ENCODE results near the gene SLC16A13.

Gene SLC16A13

GRCh38 chr17:6994666-6995256 lies 41.1 kb upstream of the SLC16A13 start:
- no peak overlapping the region for H3K27ac ChIP-seq
- no peaks in the 10 kb centered on the region for H3K27me3 ChIP-seq (ENCODE audit: control insufficient read depth, insufficient read depth, low read length)
- H3K4me3 ChIP-seq (ENCODE audit: low read depth, low read length): no peak overlapping the region

GRCh38 chr17:6995500-6996255 lies 40.1 kb upstream of the SLC16A13 start, which contains the start of gene ALOX12:
Gene ALOX12 (plus strand): TSS chr17:6996049. CDS start chr17:6996118, 69 bp downstream.
- no peaks in the 10 kb centered on the region for H3K27me3 ChIP-seq (ENCODE audit: control insufficient read depth, insufficient read depth, low read length)
- no peak within 1 kb of the TSS for H3K9ac ChIP-seq
- H3K4me3 ChIP-seq (ENCODE audit: low read depth, low read length): no peak within 1 kb of the TSS
- no peaks in the 10 kb centered on the region for H3K79me2 ChIP-seq
- no peak within 1 kb of the TSS for H3K27ac ChIP-seq
- H3K9me3 ChIP-seq (ENCODE audit: control insufficient read depth, low read length): no peaks in the 10 kb centered on the region
- no peak within 1 kb of the TSS for H2AFZ ChIP-seq
- no peaks in the 10 kb centered on the region for H3K36me3 ChIP-seq (ENCODE audit: control insufficient read depth, insufficient read depth, low read length)
- H3K4me2 ChIP-seq (ENCODE audit: low read length): no peak within 1 kb of the TSS
- no peaks in the 10 kb centered on the region for H3K4me1 ChIP-seq
- TF ChIP-seq CTCF (IDR thresholded peaks at IDR 0.05): no peak

More at GRCh38 chr17:6994666-6995256, 41.1 kb upstream of the SLC16A13 start:
- Histone ChIP-seq H3K9me3 (ENCODE audit: control insufficient read depth, low read length) (no peaks in the 10 kb centered on the region), H3K4me1 (no peaks in the 10 kb centered on the region), H3K4me2 (ENCODE audit: low read length) (no peak overlapping the region), H2AFZ (no peak overlapping the region), H3K9ac (no peak overlapping the region), H3K79me2 (no peaks in the 10 kb centered on the region), H3K36me3 (ENCODE audit: control insufficient read depth, insufficient read depth, low read length) (no peaks in the 10 kb centered on the region)
- no peak for TF ChIP-seq CTCF (IDR thresholded peaks at IDR 0.05)

- Histone ChIP-seq H3K9ac (no peak overlapping the region), H3K4me2 (ENCODE audit: low read length) (no peak overlapping the region), H3K36me3 (ENCODE audit: control insufficient read depth, insufficient read depth, low read length) (no peaks in the 10 kb centered on the region), H2AFZ (no peak overlapping the region), H3K9me3 (ENCODE audit: control insufficient read depth, low read length) (no peaks in the 10 kb centered on the region), H3K27ac (no peak overlapping the region), H3K4me1 (no peaks in the 10 kb centered on the region), H3K4me3 (ENCODE audit: low read depth, low read length) (no peak overlapping the region), H3K79me2 (no peaks in the 10 kb centered on the region), H3K27me3 (ENCODE audit: control insufficient read depth, insufficient read depth, low read length) (no peaks in the 10 kb centered on the region)
- TF ChIP-seq CTCF (IDR thresholded peaks at IDR 0.05): no peak
These were observed 39.4 kb upstream of the SLC16A13 start for GRCh38 chr17:6996256-6997011.

- H3K79me2 ChIP-seq: no peaks in the 10 kb centered on the region
- no peaks in the 10 kb centered on the region for H3K36me3 ChIP-seq (ENCODE audit: control insufficient read depth, insufficient read depth, low read length)
- no peaks in the 10 kb centered on the region for H3K9me3 ChIP-seq (ENCODE audit: control insufficient read depth, low read length)
- H3K4me2 ChIP-seq (ENCODE audit: low read length): no peak overlapping the region
- no peaks in the 10 kb centered on the region for H3K4me1 ChIP-seq
- no peaks in the 10 kb centered on the region for H3K27me3 ChIP-seq (ENCODE audit: control insufficient read depth, insufficient read depth, low read length)
- no peak overlapping the region for H3K4me3 ChIP-seq (ENCODE audit: low read depth, low read length)
- H2AFZ ChIP-seq: no peak overlapping the region
- no peak overlapping the region for H3K9ac ChIP-seq
- no peak overlapping the region for H3K27ac ChIP-seq
- no peak for TF ChIP-seq CTCF (IDR thresholded peaks at IDR 0.05)
These were observed 38.6 kb upstream of the SLC16A13 start for GRCh38 chr17:6997171-6997570.

All from parathyroid adenoma (tissue), 2 donors.